Gastroesophageal sphincter (tissue), 3 donors: ENCODE data around the gene OR52R1.

Source experiments
- CTCF ChIP-seq, 4 experiments: fragments of 200-600 bp in 2 of 4; fragments of 450-650 bp in 2 of 4; sonication (generic) in 1 of 4; IDR thresholded peaks; one replicate each; pipeline ENCODE4 v1.5.1; 2017 to 2019; ENCODE audit warnings: antibody characterized with exemption in 4 of 4, mild to moderate bottlenecking in 2 of 4, moderate library complexity in 2 of 4
- POLR2A ChIP-seq, 2 donors: fragments of 450-650 bp; IDR thresholded peaks; one replicate each; pipeline ENCODE4 v1.6.1; 2017; ENCODE audit warnings: antibody characterized with exemption in 2 of 2, mild to moderate bottlenecking in 2 of 2, moderate library complexity in 1 of 2
- POLR2AphosphoS5 ChIP-seq: sonication (generic); formaldehyde crosslinking; IDR thresholded peaks from one replicate; pipeline ENCODE4 v1.6.1; 2017; ENCODE audit warnings: antibody characterized with exemption

DNA sequence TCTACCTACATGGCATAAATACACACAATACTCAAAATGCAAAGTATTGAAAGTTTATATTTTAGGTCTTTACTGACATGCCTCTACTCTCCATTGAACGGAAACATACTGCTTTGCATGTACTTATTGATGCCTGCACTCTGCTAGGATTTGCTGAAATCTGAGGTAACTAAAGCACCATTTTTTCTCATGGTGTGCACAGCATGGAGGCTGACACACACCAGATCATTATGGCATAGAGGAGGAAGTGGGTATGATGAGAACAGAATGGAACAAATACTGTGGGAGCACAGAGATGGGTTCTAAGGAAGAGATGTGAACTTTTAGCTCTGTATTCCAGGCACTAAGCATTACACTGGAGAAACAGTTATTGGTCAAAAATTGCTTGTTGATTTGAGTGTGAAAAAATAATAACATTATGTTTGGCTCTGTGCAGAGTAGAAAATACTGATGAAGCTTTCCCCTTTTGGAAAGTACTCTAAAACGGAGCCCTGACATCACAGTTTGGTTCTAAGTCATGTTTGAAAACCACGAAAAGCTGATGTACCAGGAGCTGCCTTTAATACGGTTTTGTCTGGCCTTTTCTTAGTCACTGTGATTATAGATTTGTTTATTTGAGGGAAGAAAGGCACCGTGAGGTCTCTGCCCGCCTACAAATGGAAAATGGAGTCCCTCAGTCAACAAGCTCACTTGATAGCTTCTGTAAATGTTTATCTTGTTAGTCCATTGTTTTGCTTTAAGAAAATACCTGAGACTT, 5.6 kb downstream of the OR52R1 start:
- TF ChIP-seq POLR2A (IDR thresholded peaks at IDR 0.05): no peak
- TF ChIP-seq CTCF (IDR thresholded peaks at IDR 0.05): no peak
- no peak for TF ChIP-seq POLR2AphosphoS5
